ENCODE results near the gene PPP1R7. TPM values are rescaled to one million over a fixed set of nuclear protein-coding genes. Genes with fewer than 3 reads are reported as not detected.

Gene PPP1R7
- total and polyA plus RNA-seq, 9 of the 15 experiments (the other 6 are each of a cell fraction or from before 2014, with no cell fraction given): 37.5 to 75.0 (median 50.5) TPM

GRCh38 chr2:241122376-241123002, 27.8 kb upstream of the PPP1R7 start (continued):
- TF ChIP-seq GTF3C2 (IDR thresholded peaks at IDR 0.05; ENCODE audit: borderline replicate concordance, extremely low read depth, insufficient read length): no peak

GRCh38 chr2:241123816-241124536, 26.3 kb upstream of the PPP1R7 start:
- Histone ChIP-seq H3K9ac (ENCODE audit: insufficient read depth in 1 of 2, low read depth in 2 of 2, low read length in 2 of 2) (no peak overlapping the region; a peak in 1 of 4 replicates), H3K36me3 (ENCODE audit: control insufficient read depth, insufficient read depth, low read length) (peaks cover 19% of the 10 kb centered on the region; the same call in 1 of the 3 replicates), H2AFZ (ENCODE audit: low read depth, low read length) (no peak overlapping the region), H3K4me3 (no peak overlapping the region), H3K4me2 (ENCODE audit: insufficient read depth, low read length) (no peak overlapping the region), H3K4me1 (replicated peaks in 1 of 2; ENCODE audit: control insufficient read depth in 2 of 2, insufficient read depth in 2 of 2, low read length in 2 of 2) (no peaks in the 10 kb centered on the region; a peak in 1 of 5 replicates), H3K27me3 (ENCODE audit: control insufficient read depth in 2 of 2, insufficient read depth in 2 of 2, low read length in 2 of 2) (no peaks in the 10 kb centered on the region), H3K9me1 (ENCODE audit: control insufficient read depth, insufficient read depth, low read length) (no peaks in the 10 kb centered on the region), H4K20me1 (replicated peaks; ENCODE audit: control insufficient read depth, insufficient read depth, low read length) (no peaks in the 10 kb centered on the region), H3K27ac (ENCODE audit: extremely low read depth, low read depth, low read length) (no peak overlapping the region), H3K9me3 (replicated peaks; ENCODE audit: control insufficient read depth, insufficient read depth, low read depth, low read length) (no peaks in the 10 kb centered on the region), H3K79me2 (ENCODE audit: control insufficient read depth, insufficient read depth, low read length) (no peaks in the 10 kb centered on the region)
- WGBS (ENCODE audit: insufficient coverage, low coverage, missing lambda C conversion rate): 70% methylated on average over 4 of the region's 16 CpGs
- in situ Hi-C loops (cut with MboI) (no loop called here), intact Hi-C loops (cut with micrococcal nuclease) (no loop called here)
- no peak for FAIRE-seq
- CTCF ChIA-PET (ENCODE audit: low intra/inter-chr PET ratio): no interaction called here
- TF ChIP-seq USF2 (CRISPR knock-in tag; IDR thresholded peaks at IDR 0.05): no peak
- no peak for TF ChIP-seq TAF1 (IDR thresholded peaks at IDR 0.05; ENCODE audit: control insufficient read depth, extremely low read depth, insufficient read depth, low read length, severe bottlenecking)
- ATAC-seq: no peak
- POLR2A ChIA-PET: no interaction called here
- BruUV-seq (replicated peaks): no TSS peak
- DNase-seq (ENCODE audit: extremely low read depth in 1 of 4, low spot score in 3 of 4): no peak

Data from K562 (cell line).